Suprapubic skin (tissue), 4 donors: Measurements from ENCODE around the gene C1orf35. TPM values are rescaled to one million over a fixed set of nuclear protein-coding genes. Genes with fewer than 3 reads are reported as not detected.

Experiments used
- DNase-seq, 2 donors: peaks; one replicate each; pipeline ENCODE4 v3.0.0-alpha.2; 2019; ENCODE audit warnings: low spot score in 2 of 2
- H3K27ac ChIP-seq: fragments of 200-600 bp; sonication (generic); one replicate; pipeline ENCODE4 v1.5.1; 2019
- H3K27me3 ChIP-seq: fragments of 200-600 bp; sonication (generic); one replicate; pipeline ENCODE4 v1.5.1; 2019
- H3K36me3 ChIP-seq: fragments of 200-600 bp; sonication (generic); one replicate; pipeline ENCODE4 v1.5.1; 2019
- H3K4me1 ChIP-seq: fragments of 200-600 bp; sonication (generic); one replicate; pipeline ENCODE4 v1.5.1; 2019
- H3K4me3 ChIP-seq: fragments of 200-600 bp; sonication (generic); one replicate; pipeline ENCODE4 v1.5.1; 2019; ENCODE audit warnings: mild to moderate bottlenecking
- H3K9me3 ChIP-seq: fragments of 200-600 bp; sonication (generic); one replicate; pipeline ENCODE4 v1.5.1; 2019
- EP300 ChIP-seq: sonication (generic); formaldehyde crosslinking; IDR thresholded peaks from one replicate; pipeline ENCODE4 v1.6.1; 2017; ENCODE audit warnings: antibody characterized with exemption
- POLR2A ChIP-seq, 2 donors: fragments of 450-650 bp; IDR thresholded peaks; one replicate each; pipeline ENCODE4 v1.6.1; 2017; ENCODE audit warnings: antibody characterized with exemption in 2 of 2, mild to moderate bottlenecking in 2 of 2, moderate library complexity in 2 of 2
- POLR2AphosphoS5 ChIP-seq, 3 donors: sonication (generic); formaldehyde crosslinking; IDR thresholded peaks; one replicate each; pipeline ENCODE4 v1.6.1; 2017; ENCODE audit warnings: antibody characterized with exemption in 3 of 3
- WGBS: methylation state at CpG from one replicate; pipeline ENCODE4 v1.1.5; 2018; 5-methylcytosine and 5-hydroxymethylcytosine counted together
- total RNA-seq, 4 donors: library from RNA; depleted of rRNA; stranded (reverse); fragments of >200 nt; gene quantifications; one replicate each; pipeline ENCODE4 v1.1.0, GENCODE V29; 2016
- TF ChIP-seq, protein P1 (sequence below), 2 donors: fragments of 200-600 bp in 1 of 2; fragments of 450-650 bp in 1 of 2; sonication (generic) in 1 of 2; IDR thresholded peaks; one replicate each; pipeline ENCODE4 v1.5.1; 2016 to 2019; ENCODE audit warnings: antibody characterized with exemption in 2 of 2, mild to moderate bottlenecking in 1 of 2, moderate library complexity in 1 of 2

The C1orf35 gene
- total RNA-seq, 4 donors from 2014 or later: 10.6 to 32.3 (median 17.1) TPM

DNA sequence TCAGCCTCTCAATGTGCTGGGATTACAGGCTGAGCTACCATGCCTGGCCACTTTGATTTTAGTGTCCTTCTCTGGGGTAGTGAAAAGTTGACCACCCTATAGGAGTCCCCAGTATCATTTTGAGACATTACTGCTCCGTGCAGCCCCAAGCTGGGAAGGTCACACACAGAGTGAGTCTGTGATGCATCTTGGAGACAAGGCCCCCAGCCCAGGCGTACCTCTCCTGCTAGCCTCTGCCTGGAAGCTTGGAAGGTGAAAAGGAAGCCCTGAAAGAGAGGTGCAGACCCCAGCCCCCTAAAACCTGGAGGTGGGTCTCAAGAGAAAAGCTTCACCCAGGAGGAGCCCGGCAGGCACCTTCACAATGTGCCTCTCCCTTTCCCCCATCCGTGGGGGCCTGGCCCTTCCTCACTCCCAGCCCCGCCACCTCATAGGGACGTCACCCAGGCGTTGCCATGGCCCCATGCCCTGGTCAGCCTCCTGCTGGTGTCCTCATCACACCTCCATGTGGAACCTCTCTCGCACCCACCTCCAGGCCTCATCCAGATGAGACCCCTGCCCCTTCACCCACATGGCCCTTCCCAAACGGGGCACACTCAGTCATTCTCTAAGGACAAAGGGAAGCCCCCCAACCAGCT is 26.2 kb downstream of the C1orf35 start:
- 85% methylated on average over 9 of the region's 9 CpGs for WGBS
- H3K27ac ChIP-seq: no peak overlapping the region

DNA sequence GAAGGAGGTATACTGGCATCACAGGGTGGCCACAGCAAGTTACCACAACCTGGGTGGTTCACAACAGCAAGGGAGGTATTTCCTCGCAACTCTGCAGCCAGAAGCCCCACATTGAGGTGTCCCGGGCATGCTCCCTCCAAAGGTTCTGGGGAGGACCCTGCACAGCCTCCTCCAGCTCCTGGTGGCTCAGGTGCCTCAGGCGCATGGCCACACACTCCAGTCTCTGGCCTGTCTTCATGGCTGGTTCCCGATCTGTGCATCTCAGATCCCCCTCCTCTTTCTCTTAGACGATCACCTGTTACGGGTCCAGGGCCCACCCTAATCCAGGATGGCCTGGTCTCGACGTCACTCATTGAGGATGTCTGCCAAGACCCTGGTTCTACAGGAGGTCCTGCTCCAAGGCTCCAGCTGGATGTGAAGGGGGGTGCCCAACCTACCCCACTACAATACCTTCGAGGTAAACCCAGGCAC is 27.3 kb downstream of the C1orf35 start:
- TF ChIP-seq POLR2AphosphoS5 (IDR thresholded peaks at IDR 0.05): no peak
- TF ChIP-seq POLR2A (IDR thresholded peaks at IDR 0.05): no peak
- TF ChIP-seq, protein P1, sequence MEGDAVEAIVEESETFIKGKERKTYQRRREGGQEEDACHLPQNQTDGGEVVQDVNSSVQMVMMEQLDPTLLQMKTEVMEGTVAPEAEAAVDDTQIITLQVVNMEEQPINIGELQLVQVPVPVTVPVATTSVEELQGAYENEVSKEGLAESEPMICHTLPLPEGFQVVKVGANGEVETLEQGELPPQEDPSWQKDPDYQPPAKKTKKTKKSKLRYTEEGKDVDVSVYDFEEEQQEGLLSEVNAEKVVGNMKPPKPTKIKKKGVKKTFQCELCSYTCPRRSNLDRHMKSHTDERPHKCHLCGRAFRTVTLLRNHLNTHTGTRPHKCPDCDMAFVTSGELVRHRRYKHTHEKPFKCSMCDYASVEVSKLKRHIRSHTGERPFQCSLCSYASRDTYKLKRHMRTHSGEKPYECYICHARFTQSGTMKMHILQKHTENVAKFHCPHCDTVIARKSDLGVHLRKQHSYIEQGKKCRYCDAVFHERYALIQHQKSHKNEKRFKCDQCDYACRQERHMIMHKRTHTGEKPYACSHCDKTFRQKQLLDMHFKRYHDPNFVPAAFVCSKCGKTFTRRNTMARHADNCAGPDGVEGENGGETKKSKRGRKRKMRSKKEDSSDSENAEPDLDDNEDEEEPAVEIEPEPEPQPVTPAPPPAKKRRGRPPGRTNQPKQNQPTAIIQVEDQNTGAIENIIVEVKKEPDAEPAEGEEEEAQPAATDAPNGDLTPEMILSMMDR (IDR thresholded peaks at IDR 0.05): no peak
- no peak for TF ChIP-seq EP300
- 77% methylated on average over 9 of the region's 9 CpGs for WGBS
- DNase-seq: peak in 1 of 2 donors; percentile 59

More for the DNA sequence above, 26.2 kb downstream of the C1orf35 start:
- H3K36me3 ChIP-seq: no peaks in the 10 kb centered on the region
- peaks cover 13% of the 10 kb centered on the region for H3K4me1 ChIP-seq
- peak; percentile 43 to 69 for DNase-seq
- H3K4me3 ChIP-seq: no peak overlapping the region
- no peak for TF ChIP-seq EP300
- no peak for TF ChIP-seq POLR2A (IDR thresholded peaks at IDR 0.05)
- TF ChIP-seq, protein P1 (IDR thresholded peaks at IDR 0.05): no peak
- no peaks in the 10 kb centered on the region for H3K27me3 ChIP-seq
- no peaks in the 10 kb centered on the region for H3K9me3 ChIP-seq

DNA sequence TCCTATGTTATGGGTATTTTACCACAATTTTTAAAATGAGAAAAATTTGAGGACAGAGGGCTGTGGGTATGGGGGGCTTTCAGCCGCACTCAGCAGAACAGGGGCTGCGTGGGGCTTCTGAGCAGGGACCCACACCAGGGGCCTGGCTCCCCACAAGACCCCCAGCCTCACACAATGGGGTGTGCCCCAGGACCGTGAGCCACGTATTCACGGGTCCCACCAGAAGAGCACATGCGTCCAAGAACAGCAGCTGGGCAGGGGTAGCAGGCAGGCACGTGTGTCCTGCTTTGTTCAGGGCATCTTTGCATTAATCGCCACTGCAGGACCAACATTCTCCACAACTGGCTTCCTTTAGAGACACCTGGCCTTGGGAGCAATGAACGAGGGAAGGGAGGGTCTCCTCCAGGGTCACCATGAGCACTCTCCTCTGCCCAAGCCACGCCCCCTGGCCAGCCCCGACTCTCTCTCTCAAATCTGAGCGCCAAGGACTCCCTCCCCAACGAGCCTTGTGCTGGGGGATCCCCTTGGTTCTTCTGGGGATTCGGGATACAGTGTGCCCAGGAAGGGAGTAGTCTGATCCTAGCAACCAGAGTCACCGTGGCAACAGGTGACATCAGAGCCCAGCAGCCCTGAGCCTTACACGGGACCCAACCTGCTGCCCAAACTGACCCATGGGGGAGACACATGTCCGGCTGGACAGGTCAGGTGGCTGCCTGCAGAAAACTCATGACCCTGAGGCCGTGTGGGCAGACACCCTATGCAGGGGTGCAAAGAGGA is 28.0 kb downstream of the C1orf35 start:
- Histone ChIP-seq H3K27me3 (no peaks in the 10 kb centered on the region), H3K36me3 (no peaks in the 10 kb centered on the region), H3K27ac (no peak overlapping the region), H3K4me3 (no peak overlapping the region), H3K4me1 (no peaks in the 10 kb centered on the region), H3K9me3 (no peaks in the 10 kb centered on the region)
- 58% methylated on average over 11 of the region's 18 CpGs for whole genome bisulfite sequencing
- DNase-seq: peak in 1 of 2 donors; percentile 68
- TF ChIP-seq POLR2AphosphoS5 (IDR thresholded peaks at IDR 0.05) (no peak), POLR2A (IDR thresholded peaks at IDR 0.05) (no peak), EP300 (no peak)
- TF ChIP-seq, protein P1 (IDR thresholded peaks at IDR 0.05): no peak

More for the DNA sequence above, 27.3 kb downstream of the C1orf35 start:
- no peak overlapping the region for H3K4me3 ChIP-seq
- no peaks in the 10 kb centered on the region for H3K36me3 ChIP-seq
- H3K9me3 ChIP-seq: no peaks in the 10 kb centered on the region
- H3K27ac ChIP-seq: no peak overlapping the region
- H3K4me1 ChIP-seq: peaks cover 3% of the 10 kb centered on the region
- no peaks in the 10 kb centered on the region for H3K27me3 ChIP-seq

DNA sequence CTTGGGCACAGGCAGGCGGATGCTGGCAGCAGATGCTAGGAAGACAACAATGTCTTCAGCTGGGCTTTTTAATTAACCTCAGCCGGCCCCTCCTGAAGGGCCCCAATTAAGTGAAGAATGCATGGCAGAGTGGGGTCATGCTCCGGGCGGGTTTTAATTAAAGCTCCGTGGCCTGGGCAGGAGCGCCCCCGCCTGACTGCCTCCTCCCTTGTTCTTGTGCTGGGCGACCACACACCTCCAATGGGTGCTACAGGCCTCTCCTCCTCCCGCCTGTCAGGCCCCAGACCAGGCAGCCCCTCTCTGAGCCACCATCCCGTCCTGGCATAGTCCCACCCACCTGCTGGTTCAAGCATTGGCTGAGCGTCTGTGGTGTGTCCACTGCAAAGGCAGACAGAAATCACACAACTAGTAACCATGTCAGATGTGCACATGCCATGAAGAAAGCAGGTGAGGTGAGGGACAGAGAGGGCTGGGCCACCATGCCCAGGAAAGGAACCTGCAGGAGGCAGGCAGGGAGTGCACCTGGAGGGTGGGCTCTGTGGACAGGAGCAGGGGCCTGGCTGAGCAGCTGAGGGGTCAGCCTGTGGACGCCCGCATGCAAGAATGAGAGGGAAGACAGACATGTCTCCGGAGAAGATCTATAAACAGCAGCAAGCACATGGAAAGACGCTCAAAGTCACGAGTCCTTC is 29.1 kb downstream of the C1orf35 start:
- TF ChIP-seq EP300 (no peak), POLR2AphosphoS5 (IDR thresholded peaks at IDR 0.05) (no peak), POLR2A (IDR thresholded peaks at IDR 0.05) (no peak)
- peak in 1 of 2 donors; percentile 24 for DNase-seq
- no peaks in the 10 kb centered on the region for H3K36me3 ChIP-seq
- H3K4me3 ChIP-seq: no peak overlapping the region
- H3K9me3 ChIP-seq: no peaks in the 10 kb centered on the region
- H3K27ac ChIP-seq: no peak overlapping the region
- WGBS: 74% methylated on average over 8 of the region's 16 CpGs
- H3K27me3 ChIP-seq: no peaks in the 10 kb centered on the region
- H3K4me1 ChIP-seq: no peaks in the 10 kb centered on the region

DNA sequence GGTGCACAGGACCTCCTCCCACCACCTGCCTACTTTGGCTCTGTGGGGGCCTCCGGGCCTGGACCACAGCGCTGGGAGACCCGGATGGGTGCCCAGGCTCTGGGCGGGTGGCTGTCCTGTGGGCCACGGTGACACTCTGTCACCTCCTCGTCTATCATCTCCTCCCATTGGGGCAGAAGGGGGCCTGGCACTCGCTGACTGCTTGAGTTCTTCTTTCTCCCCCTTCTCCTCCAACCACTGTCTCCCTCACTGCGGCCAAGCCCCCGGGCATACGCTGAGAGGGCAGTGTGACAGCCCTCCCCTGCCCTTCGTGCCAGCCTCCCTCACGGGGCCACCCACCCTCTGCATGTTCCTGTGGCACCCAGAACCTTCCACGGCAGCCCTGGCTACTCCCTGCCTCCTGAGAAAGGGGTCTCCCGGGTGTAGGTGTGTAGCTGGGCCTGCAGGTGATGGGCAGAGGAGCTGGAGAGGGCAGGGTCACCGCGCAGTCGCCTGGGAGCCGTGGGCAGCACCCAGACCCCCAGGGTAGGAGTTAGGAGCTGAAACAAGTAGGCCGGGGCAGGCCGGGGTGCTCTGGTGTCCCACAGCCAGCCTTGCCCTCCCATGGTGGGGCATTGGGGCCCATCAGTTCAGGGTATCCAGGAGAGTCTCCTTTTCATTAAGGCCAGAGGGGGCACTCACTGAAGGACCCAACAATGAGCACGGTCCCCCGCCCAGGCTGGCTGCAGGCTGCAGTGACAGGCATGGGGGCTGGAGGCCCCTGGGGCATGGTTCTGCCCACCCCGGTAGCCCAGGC is 29.9 kb downstream of the C1orf35 start:
- WGBS: 56% methylated on average over 13 of the region's 23 CpGs
- Histone ChIP-seq H3K9me3 (no peaks in the 10 kb centered on the region), H3K27ac (no peak overlapping the region), H3K27me3 (peaks cover 5% of the 10 kb centered on the region), H3K36me3 (no peaks in the 10 kb centered on the region), H3K4me3 (no peak overlapping the region), H3K4me1 (no peaks in the 10 kb centered on the region)
- TF ChIP-seq, protein P1 (IDR thresholded peaks at IDR 0.05): no peak
- TF ChIP-seq POLR2A (IDR thresholded peaks at IDR 0.05) (no peak), EP300 (no peak)
- peak in 1 of 2 donors; percentile 57 for DNase-seq
